VCaP (cell line): ENCODE data around the gene ZBTB45.
A peak's percentile ranks its signal among the peaks of the same experiment; 100 is the strongest.

ENCODE experiments used
- H3K27ac ChIP-seq: fragments of 450-650 bp; 2 replicates; pipeline ENCODE4 v1.5.1; 2017
- TF ChIP-seq, protein P1 (sequence below): fragments of 450-650 bp; conservative IDR thresholded peaks from 2 replicates; pipeline ENCODE4 v1.5.1; 2017; ENCODE audit warnings: mild to moderate bottlenecking, moderate library complexity

The ZBTB45 gene

DNA sequence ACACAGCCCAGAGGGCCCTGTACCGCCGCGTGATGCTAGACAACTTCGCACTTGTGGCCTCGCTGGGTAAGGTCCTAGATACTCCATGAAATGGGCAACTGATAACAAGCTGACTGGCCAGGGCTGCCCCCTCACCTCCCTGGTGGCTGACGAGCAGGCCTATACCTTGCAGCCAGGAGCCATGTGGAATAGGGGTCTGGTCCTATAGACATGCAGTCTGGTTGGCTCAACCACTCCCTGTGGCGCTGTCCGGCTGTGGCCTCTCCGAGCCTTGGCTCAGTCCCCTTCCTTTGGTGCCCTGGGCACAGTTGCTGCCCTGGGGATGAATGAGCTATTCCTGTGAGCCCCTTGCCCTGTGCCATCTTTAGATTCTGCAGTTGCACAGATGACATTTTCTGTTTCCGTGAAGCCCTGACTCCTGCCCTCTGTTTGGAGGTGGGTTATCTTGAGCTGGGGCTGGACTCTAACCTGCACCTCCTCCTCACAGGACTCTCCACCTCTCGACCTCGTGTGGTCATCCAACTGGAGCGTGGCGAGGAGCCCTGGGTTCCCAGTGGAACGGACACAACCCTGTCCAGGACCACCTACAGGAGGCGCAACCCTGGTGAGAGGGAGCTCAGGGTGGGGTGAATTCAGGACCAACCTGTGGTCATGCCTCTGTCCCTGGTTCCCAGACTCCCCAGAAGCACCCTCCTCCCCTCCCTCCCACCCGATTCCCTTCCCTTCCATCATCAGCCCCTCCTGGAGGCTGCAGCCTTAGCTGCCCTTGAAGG lies 50.2 kb downstream of the ZBTB45 start:
- TF ChIP-seq, protein P1, sequence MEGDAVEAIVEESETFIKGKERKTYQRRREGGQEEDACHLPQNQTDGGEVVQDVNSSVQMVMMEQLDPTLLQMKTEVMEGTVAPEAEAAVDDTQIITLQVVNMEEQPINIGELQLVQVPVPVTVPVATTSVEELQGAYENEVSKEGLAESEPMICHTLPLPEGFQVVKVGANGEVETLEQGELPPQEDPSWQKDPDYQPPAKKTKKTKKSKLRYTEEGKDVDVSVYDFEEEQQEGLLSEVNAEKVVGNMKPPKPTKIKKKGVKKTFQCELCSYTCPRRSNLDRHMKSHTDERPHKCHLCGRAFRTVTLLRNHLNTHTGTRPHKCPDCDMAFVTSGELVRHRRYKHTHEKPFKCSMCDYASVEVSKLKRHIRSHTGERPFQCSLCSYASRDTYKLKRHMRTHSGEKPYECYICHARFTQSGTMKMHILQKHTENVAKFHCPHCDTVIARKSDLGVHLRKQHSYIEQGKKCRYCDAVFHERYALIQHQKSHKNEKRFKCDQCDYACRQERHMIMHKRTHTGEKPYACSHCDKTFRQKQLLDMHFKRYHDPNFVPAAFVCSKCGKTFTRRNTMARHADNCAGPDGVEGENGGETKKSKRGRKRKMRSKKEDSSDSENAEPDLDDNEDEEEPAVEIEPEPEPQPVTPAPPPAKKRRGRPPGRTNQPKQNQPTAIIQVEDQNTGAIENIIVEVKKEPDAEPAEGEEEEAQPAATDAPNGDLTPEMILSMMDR: no peak
- no peak overlapping the region for H3K27ac ChIP-seq

DNA sequence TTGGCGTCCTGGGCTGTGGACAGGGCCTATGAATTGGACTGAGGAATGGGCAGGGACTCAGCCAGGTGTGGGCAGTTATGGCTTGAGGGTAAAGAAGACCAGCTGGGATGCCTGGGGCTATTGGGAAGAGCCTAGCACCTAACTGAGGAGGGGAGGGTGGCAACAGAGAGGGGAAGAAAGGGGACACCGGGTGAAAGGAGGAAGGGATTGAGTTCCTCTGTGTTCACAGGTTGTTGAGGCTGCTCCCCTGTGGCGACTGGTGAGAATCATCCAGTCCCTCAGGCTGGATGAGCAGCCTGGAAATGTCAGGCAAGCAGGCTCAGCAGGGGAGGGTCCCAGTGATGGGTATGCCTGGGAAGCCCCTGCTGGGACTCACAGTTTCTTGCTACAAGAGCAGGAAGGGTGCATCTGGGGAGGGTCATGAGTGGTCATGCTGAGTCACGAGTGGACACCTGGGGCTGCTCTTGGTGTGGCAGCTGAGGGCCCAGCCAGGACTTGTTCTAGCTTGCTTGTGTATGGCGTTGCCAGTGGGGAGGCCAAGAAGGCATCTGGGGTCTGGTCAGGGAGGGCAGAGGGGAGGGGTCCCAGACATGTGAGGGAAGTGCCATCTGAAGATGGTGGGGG lies 51.3 kb downstream of the ZBTB45 start:
- TF ChIP-seq, protein P1: no peak
- no peak overlapping the region; the same call in 1 of the 2 replicates for H3K27ac ChIP-seq

- peak within 1 kb of the TSS; percentile 78 for H3K27ac ChIP-seq
- TF ChIP-seq, protein P1: no peak
Measured at GRCh38 chr19:58466760-58467589, 52.6 kb downstream of the ZBTB45 start, which contains the start of gene ZNF324. TSS of gene ZNF324 (plus strand) at chr19:58467080. CDS start at chr19:58469186, 2,106 bp downstream.

- peak overlapping the region; percentile 78 for H3K27ac ChIP-seq
- TF ChIP-seq, protein P1: no peak
Measured at GRCh38 chr19:58466089-58466759, 53.4 kb downstream of the ZBTB45 start.
